SU-DHL-6 (cell line): ENCODE measurements around the gene SMAD4.
"Not testable (repeated sequence)": the region's sequence is repeated elsewhere in the genome, so short reads cannot be mapped to it uniquely, and the experiment has no call there.

ENCODE experiments used
- H2AFZ ChIP-seq: fragments of 200-600 bp; sonication (generic); 2 replicates; pipeline ENCODE4 v1.6.1; 2014; ENCODE audit warnings: low read depth, mild to moderate bottlenecking, moderate library complexity, mixed read lengths, antibody characterized with exemption, low read length; ENCODE audit not compliant: severe bottlenecking
- H3F3A ChIP-seq: fragments of 200-600 bp; shearing (Covaris generic); 2 replicates; pipeline ENCODE4 v1.6.0; 2016; ENCODE audit warnings: antibody characterized with exemption, mild to moderate bottlenecking; ENCODE audit not compliant: insufficient read depth
- H3K27ac ChIP-seq: fragments of 200-600 bp; sonication (generic); 2 replicates; pipeline ENCODE4 v1.5.1; 2016; ENCODE audit warnings: low read depth, mild to moderate bottlenecking, low read length, moderate library complexity, mixed read lengths
- H3K27me3 ChIP-seq: fragments of 200-600 bp; sonication (generic), shearing (Covaris generic); 2 replicates; pipeline ENCODE4 v1.6.0; 2014; ENCODE audit warnings: mild to moderate bottlenecking, low read length
- H3K36me3 ChIP-seq: fragments of 200-600 bp; sonication (generic); 2 replicates; pipeline ENCODE4 v1.6.1; 2014; ENCODE audit warnings: mild to moderate bottlenecking, low read length, mixed read lengths
- H3K4me2 ChIP-seq: fragments of 300-600, 200-600 bp; shearing (Covaris generic), sonication (generic); 2 replicates; pipeline ENCODE4 v1.6.0; 2014; ENCODE audit warnings: low read length, low read depth, mild to moderate bottlenecking; ENCODE audit not compliant: poor library complexity, severe bottlenecking
- H3K4me3 ChIP-seq: fragments of 200-600 bp; sonication (generic); 2 replicates; pipeline ENCODE4 v1.5.1; 2014; ENCODE audit warnings: antibody characterized with exemption, low read length, mild to moderate bottlenecking, mixed read lengths; ENCODE audit not compliant: insufficient read depth, poor library complexity, severe bottlenecking
- H3K79me2 ChIP-seq: fragments of 200-600 bp; sonication (generic); 2 replicates; pipeline ENCODE4 v1.6.1; 2014; ENCODE audit warnings: mild to moderate bottlenecking, low read length, moderate library complexity; ENCODE audit not compliant: insufficient read depth
- H3K9ac ChIP-seq: fragments of 200-600 bp; sonication (generic); 2 replicates; pipeline ENCODE4 v1.7.0; 2014; ENCODE audit warnings: mild to moderate bottlenecking, low read length
- H3K9me2 ChIP-seq: fragments of 200-600 bp; sonication (generic); replicated peaks from 2 replicates; pipeline ENCODE4 v1.6.1; 2014; ENCODE audit warnings: low read length; ENCODE audit not compliant: insufficient read depth
- H3K9me3 ChIP-seq: fragments of 200-600 bp; sonication (generic); 2 replicates; pipeline ENCODE4 v1.6.1; 2014; ENCODE audit warnings: low read length, mixed read lengths; ENCODE audit not compliant: insufficient read depth
- H4K20me1 ChIP-seq: fragments of 200-600 bp; sonication (generic); 2 replicates; pipeline ENCODE4 v1.6.1; 2014; ENCODE audit warnings: low read depth, mild to moderate bottlenecking, antibody characterized with exemption, low read length, moderate library complexity, mixed read lengths
- EZH2phosphoT487 ChIP-seq: fragments of 200-600 bp; sonication (generic), shearing (Covaris generic); conservative IDR thresholded peaks from 2 replicates; pipeline ENCODE4 v1.6.1; 2018; ENCODE audit warnings: mild to moderate bottlenecking, antibody characterized with exemption, low read length, moderate library complexity, mixed read lengths
- TF ChIP-seq, protein P1 (sequence below): fragments of 200-600 bp; sonication (generic); IDR thresholded peaks from one replicate; pipeline ENCODE4 v1.5.1; 2017; ENCODE audit warnings: antibody characterized with exemption, mild to moderate bottlenecking, low read length, moderate library complexity; ENCODE audit not compliant: insufficient read depth, poor library complexity, severe bottlenecking

The SMAD4 gene

DNA sequence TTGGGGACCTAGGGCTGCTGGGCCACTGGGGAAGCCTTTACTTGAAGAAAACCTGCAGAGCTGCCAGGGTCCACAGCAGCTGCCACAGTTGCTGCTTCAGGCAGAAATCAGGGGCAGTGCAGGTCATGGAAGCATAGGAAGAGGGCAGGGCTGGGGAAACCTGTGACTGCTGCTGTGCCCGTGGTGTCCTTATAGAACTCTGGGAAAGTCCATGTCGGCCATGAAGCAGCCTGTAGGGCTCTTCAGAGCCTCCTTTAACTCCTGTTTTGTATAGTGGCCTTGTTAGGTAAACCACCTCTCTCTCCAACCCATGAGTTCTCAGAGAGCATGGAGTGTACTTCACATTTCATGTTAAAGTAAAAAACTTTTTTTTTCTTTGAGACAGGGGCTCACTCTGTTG lies 62.1 kb downstream of the SMAD4 start:
- Histone ChIP-seq H3K9me2 (no peaks in the 10 kb centered on the region), H4K20me1 (no peaks in the 10 kb centered on the region), H3F3A (peaks cover 9% of the 10 kb centered on the region; the same call in 1 of the 2 replicates), H3K9me3 (no peaks in the 10 kb centered on the region), H3K36me3 (peaks cover 15% of the 10 kb centered on the region), H2AFZ (no peak overlapping the region), H3K27me3 (no peaks in the 10 kb centered on the region), H3K9ac (no peak overlapping the region), H3K4me2 (no peak overlapping the region), H3K27ac (no peak overlapping the region), H3K4me3 (no peak overlapping the region), H3K79me2 (no peaks in the 10 kb centered on the region)
- TF ChIP-seq, protein P1, sequence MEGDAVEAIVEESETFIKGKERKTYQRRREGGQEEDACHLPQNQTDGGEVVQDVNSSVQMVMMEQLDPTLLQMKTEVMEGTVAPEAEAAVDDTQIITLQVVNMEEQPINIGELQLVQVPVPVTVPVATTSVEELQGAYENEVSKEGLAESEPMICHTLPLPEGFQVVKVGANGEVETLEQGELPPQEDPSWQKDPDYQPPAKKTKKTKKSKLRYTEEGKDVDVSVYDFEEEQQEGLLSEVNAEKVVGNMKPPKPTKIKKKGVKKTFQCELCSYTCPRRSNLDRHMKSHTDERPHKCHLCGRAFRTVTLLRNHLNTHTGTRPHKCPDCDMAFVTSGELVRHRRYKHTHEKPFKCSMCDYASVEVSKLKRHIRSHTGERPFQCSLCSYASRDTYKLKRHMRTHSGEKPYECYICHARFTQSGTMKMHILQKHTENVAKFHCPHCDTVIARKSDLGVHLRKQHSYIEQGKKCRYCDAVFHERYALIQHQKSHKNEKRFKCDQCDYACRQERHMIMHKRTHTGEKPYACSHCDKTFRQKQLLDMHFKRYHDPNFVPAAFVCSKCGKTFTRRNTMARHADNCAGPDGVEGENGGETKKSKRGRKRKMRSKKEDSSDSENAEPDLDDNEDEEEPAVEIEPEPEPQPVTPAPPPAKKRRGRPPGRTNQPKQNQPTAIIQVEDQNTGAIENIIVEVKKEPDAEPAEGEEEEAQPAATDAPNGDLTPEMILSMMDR = no peak
- no peak for TF ChIP-seq EZH2phosphoT487

GRCh38 chr18:51092967-51093366 lies 63.0 kb downstream of the SMAD4 start:
- H3K4me2 ChIP-seq, H3K36me3 ChIP-seq, H3K9ac ChIP-seq, H3K27me3 ChIP-seq, H3K79me2 ChIP-seq, H2AFZ ChIP-seq, H3K4me3 ChIP-seq, H3F3A ChIP-seq, H3K9me3 ChIP-seq, H3K9me2 ChIP-seq, H4K20me1 ChIP-seq, H3K27ac ChIP-seq: not testable (repeated sequence)

GRCh38 chr18:51097021-51097822 lies 67.2 kb downstream of the SMAD4 start:
- no peak for TF ChIP-seq EZH2phosphoT487
- TF ChIP-seq, protein P1 = no peak
- H3K27ac ChIP-seq = no peak overlapping the region

DNA sequence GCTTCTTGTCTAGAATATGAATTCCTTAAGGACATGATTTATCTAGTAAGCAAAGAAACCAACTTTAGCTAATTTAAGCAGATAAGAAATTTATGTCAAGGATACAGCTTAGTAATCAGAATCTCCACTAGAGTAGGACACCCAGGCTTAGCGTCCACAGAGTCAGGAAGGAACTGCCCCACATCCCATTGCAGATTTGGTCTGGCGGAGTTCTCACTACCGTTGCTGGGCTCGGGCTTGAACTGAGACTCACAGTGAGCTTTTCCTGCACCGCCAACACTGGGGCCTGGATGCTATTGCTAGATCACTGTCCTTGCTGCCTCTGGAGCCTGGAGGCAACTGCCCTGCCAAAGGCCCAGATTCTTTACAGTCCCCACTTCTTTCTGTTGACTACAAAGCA lies 68.1 kb downstream of the SMAD4 start:
- no peak overlapping the region for H3K9ac ChIP-seq

More at GRCh38 chr18:51097021-51097822, 67.2 kb downstream of the SMAD4 start:
- no peaks in the 10 kb centered on the region for H4K20me1 ChIP-seq
- no peaks in the 10 kb centered on the region for H3K79me2 ChIP-seq
- H3F3A ChIP-seq = no peaks in the 10 kb centered on the region
- no peaks in the 10 kb centered on the region for H3K27me3 ChIP-seq
- H3K9ac ChIP-seq = no peak overlapping the region
- no peaks in the 10 kb centered on the region for H3K9me2 ChIP-seq
- no peaks in the 10 kb centered on the region for H3K36me3 ChIP-seq
- no peaks in the 10 kb centered on the region for H3K9me3 ChIP-seq
- no peak overlapping the region for H2AFZ ChIP-seq
- H3K4me3 ChIP-seq = no peak overlapping the region
- H3K4me2 ChIP-seq = no peak overlapping the region

More for the DNA sequence above, 68.1 kb downstream of the SMAD4 start:
- Histone ChIP-seq H3K4me3 (no peak overlapping the region), H3K4me2 (no peak overlapping the region), H2AFZ (no peak overlapping the region), H3K9me2 (no peaks in the 10 kb centered on the region), H3F3A (no peaks in the 10 kb centered on the region), H3K27ac (no peak overlapping the region), H3K36me3 (no peaks in the 10 kb centered on the region), H4K20me1 (no peaks in the 10 kb centered on the region), H3K79me2 (no peaks in the 10 kb centered on the region), H3K27me3 (no peaks in the 10 kb centered on the region), H3K9me3 (no peaks in the 10 kb centered on the region)
- no peak for TF ChIP-seq EZH2phosphoT487
- TF ChIP-seq, protein P1 = no peak
